SU-DHL-6 (cell line): ENCODE data around the gene OSBP.
"Not testable (repeated sequence)": the region's sequence is repeated elsewhere in the genome, so short reads cannot be mapped to it uniquely, and the experiment has no call there.

Experiments
- H2AFZ ChIP-seq: fragments of 200-600 bp; sonication (generic); 2 replicates; pipeline ENCODE4 v1.6.1; 2014; ENCODE audit warnings: low read depth, mild to moderate bottlenecking, moderate library complexity, mixed read lengths, antibody characterized with exemption, low read length; ENCODE audit not compliant: severe bottlenecking
- H3F3A ChIP-seq: fragments of 200-600 bp; shearing (Covaris generic); 2 replicates; pipeline ENCODE4 v1.6.0; 2016; ENCODE audit warnings: antibody characterized with exemption, mild to moderate bottlenecking; ENCODE audit not compliant: insufficient read depth
- H3K27ac ChIP-seq: fragments of 200-600 bp; sonication (generic); 2 replicates; pipeline ENCODE4 v1.5.1; 2016; ENCODE audit warnings: low read depth, mild to moderate bottlenecking, low read length, moderate library complexity, mixed read lengths
- H3K27me3 ChIP-seq: fragments of 200-600 bp; sonication (generic), shearing (Covaris generic); 2 replicates; pipeline ENCODE4 v1.6.0; 2014; ENCODE audit warnings: mild to moderate bottlenecking, low read length
- H3K36me3 ChIP-seq: fragments of 200-600 bp; sonication (generic); 2 replicates; pipeline ENCODE4 v1.6.1; 2014; ENCODE audit warnings: mild to moderate bottlenecking, low read length, mixed read lengths
- H3K4me2 ChIP-seq: fragments of 300-600, 200-600 bp; shearing (Covaris generic), sonication (generic); 2 replicates; pipeline ENCODE4 v1.6.0; 2014; ENCODE audit warnings: low read length, low read depth, mild to moderate bottlenecking; ENCODE audit not compliant: poor library complexity, severe bottlenecking
- H3K4me3 ChIP-seq: fragments of 200-600 bp; sonication (generic); 2 replicates; pipeline ENCODE4 v1.5.1; 2014; ENCODE audit warnings: antibody characterized with exemption, low read length, mild to moderate bottlenecking, mixed read lengths; ENCODE audit not compliant: insufficient read depth, poor library complexity, severe bottlenecking
- H3K79me2 ChIP-seq: fragments of 200-600 bp; sonication (generic); 2 replicates; pipeline ENCODE4 v1.6.1; 2014; ENCODE audit warnings: mild to moderate bottlenecking, low read length, moderate library complexity; ENCODE audit not compliant: insufficient read depth
- H3K9ac ChIP-seq: fragments of 200-600 bp; sonication (generic); 2 replicates; pipeline ENCODE4 v1.7.0; 2014; ENCODE audit warnings: mild to moderate bottlenecking, low read length
- H3K9me2 ChIP-seq: fragments of 200-600 bp; sonication (generic); replicated peaks from 2 replicates; pipeline ENCODE4 v1.6.1; 2014; ENCODE audit warnings: low read length; ENCODE audit not compliant: insufficient read depth
- H3K9me3 ChIP-seq: fragments of 200-600 bp; sonication (generic); 2 replicates; pipeline ENCODE4 v1.6.1; 2014; ENCODE audit warnings: low read length, mixed read lengths; ENCODE audit not compliant: insufficient read depth
- H4K20me1 ChIP-seq: fragments of 200-600 bp; sonication (generic); 2 replicates; pipeline ENCODE4 v1.6.1; 2014; ENCODE audit warnings: low read depth, mild to moderate bottlenecking, antibody characterized with exemption, low read length, moderate library complexity, mixed read lengths
- EZH2phosphoT487 ChIP-seq: fragments of 200-600 bp; sonication (generic), shearing (Covaris generic); conservative IDR thresholded peaks from 2 replicates; pipeline ENCODE4 v1.6.1; 2018; ENCODE audit warnings: mild to moderate bottlenecking, antibody characterized with exemption, low read length, moderate library complexity, mixed read lengths
- TF ChIP-seq, protein P1 (sequence below): fragments of 200-600 bp; sonication (generic); IDR thresholded peaks from one replicate; pipeline ENCODE4 v1.5.1; 2017; ENCODE audit warnings: antibody characterized with exemption, mild to moderate bottlenecking, low read length, moderate library complexity; ENCODE audit not compliant: insufficient read depth, poor library complexity, severe bottlenecking

Gene OSBP

DNA sequence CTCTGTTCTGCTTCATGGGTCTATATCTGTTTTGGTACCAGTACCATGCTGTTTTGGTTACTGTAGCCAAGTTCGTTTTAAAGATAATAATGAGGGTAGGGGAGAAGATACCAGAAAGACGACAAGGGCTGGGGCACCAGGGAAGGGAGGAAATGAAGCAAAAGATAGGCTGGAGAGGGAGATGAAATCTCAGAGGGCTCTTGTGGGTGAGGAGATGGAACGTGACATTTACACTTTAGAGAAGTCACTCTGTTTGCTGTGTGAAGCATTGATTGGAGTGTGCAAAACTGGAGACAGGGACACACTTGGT, 70.8 kb downstream of the OSBP start:
- Histone ChIP-seq H2AFZ (no peak overlapping the region), H3F3A (peaks cover 11% of the 10 kb centered on the region), H3K4me3 (no peak overlapping the region), H3K27me3 (no peaks in the 10 kb centered on the region), H3K4me2 (no peak overlapping the region), H3K9me3 (no peaks in the 10 kb centered on the region), H4K20me1 (no peaks in the 10 kb centered on the region), H3K27ac (no peak overlapping the region), H3K9me2 (no peaks in the 10 kb centered on the region), H3K9ac (no peak overlapping the region), H3K36me3 (no peaks in the 10 kb centered on the region), H3K79me2 (no peaks in the 10 kb centered on the region)
- TF ChIP-seq, protein P1, sequence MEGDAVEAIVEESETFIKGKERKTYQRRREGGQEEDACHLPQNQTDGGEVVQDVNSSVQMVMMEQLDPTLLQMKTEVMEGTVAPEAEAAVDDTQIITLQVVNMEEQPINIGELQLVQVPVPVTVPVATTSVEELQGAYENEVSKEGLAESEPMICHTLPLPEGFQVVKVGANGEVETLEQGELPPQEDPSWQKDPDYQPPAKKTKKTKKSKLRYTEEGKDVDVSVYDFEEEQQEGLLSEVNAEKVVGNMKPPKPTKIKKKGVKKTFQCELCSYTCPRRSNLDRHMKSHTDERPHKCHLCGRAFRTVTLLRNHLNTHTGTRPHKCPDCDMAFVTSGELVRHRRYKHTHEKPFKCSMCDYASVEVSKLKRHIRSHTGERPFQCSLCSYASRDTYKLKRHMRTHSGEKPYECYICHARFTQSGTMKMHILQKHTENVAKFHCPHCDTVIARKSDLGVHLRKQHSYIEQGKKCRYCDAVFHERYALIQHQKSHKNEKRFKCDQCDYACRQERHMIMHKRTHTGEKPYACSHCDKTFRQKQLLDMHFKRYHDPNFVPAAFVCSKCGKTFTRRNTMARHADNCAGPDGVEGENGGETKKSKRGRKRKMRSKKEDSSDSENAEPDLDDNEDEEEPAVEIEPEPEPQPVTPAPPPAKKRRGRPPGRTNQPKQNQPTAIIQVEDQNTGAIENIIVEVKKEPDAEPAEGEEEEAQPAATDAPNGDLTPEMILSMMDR: no peak
- TF ChIP-seq EZH2phosphoT487: no peak

DNA sequence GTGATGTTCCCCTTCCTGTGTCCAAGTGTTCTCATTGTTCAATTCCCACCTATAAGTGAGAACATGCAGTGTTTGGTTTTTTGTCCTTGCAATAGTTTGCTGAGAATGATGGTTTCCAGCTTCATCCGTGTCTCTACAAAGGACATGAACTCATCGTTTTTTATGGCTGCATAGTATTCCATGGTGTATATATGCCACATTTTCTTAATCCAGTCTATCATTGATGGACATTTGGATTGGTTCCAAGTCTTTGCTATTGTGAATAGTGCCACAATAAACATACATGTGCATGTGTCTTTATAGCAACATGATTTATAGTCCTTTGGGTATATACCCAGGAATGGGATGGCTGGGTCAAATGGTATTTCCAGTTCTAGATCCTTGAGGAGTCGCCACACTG, 71.9 kb downstream of the OSBP start:
- not testable (repeated sequence) for H3K36me3 ChIP-seq, H3K9me2 ChIP-seq, H3K27ac ChIP-seq, H3F3A ChIP-seq, H2AFZ ChIP-seq, H3K9ac ChIP-seq, H3K27me3 ChIP-seq, H4K20me1 ChIP-seq, H3K79me2 ChIP-seq, H3K9me3 ChIP-seq, H3K4me3 ChIP-seq, H3K4me2 ChIP-seq

DNA sequence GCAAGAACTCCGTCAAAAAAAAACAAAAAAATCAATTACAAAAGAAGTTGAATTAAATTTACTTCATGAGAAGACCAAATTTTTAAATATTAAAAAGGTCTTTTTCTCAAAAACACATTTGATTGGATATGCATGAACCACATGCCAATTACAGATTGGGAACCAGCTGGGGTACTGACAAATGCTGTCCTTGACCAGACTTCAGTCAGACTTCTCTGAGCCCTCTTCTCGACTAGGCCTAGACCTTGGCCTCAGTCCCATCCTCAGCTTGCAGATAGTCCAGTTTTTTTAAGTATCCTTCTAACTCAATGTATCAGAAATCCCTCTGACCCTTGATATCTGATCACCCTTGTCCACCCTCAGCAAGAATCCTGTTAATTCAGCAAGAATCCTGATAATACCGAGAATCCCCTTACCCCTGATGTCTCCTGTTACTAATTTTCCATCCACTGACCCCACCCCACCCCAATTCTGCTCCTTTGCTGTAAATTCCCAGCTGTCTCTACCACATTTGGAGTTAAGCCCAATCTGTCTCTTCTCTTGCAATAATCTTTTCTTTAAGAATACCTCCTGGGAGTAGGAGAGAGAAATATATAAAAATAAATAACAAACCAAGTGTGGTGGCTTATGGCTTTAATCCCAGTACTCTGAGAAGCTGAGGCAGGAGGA, 73.3 kb downstream of the OSBP start:
- Histone ChIP-seq H3F3A (no peaks in the 10 kb centered on the region), H3K9me3 (no peaks in the 10 kb centered on the region), H3K27me3 (no peaks in the 10 kb centered on the region), H3K36me3 (no peaks in the 10 kb centered on the region), H3K79me2 (no peaks in the 10 kb centered on the region), H2AFZ (no peak overlapping the region), H3K9ac (no peak overlapping the region), H3K4me2 (no peak overlapping the region), H3K27ac (no peak overlapping the region), H3K9me2 (no peaks in the 10 kb centered on the region), H4K20me1 (no peaks in the 10 kb centered on the region), H3K4me3 (no peak overlapping the region)
- TF ChIP-seq EZH2phosphoT487: no peak
- TF ChIP-seq, protein P1: no peak

DNA sequence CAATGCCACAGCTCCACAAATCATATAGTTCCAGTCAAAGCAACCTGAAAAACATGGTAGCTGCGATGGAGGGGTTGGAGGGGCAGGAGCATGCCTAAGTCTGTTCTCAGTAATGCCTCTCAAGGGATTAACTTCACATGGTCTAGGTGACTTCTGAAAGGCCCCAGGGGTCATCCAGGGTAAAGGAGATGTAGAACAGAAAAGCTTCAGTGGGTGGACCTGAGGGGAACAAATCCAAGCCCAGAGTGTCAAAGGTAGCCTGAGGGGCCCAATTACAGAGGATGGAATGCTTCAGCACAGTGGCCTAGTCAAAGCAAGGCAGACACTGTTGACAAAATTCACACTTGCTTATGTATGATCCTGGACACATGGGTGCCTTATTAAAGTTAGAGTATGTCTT, 80.9 kb downstream of the OSBP start:
- no peak overlapping the region for H3K4me3 ChIP-seq
- H3F3A ChIP-seq: no peaks in the 10 kb centered on the region
- H3K9me3 ChIP-seq: no peaks in the 10 kb centered on the region
- no peaks in the 10 kb centered on the region for H3K27me3 ChIP-seq
- no peaks in the 10 kb centered on the region for H3K79me2 ChIP-seq
- no peaks in the 10 kb centered on the region for H3K9me2 ChIP-seq
- H2AFZ ChIP-seq: no peak overlapping the region
- H4K20me1 ChIP-seq: no peaks in the 10 kb centered on the region
- no peak overlapping the region for H3K9ac ChIP-seq
- H3K27ac ChIP-seq: no peak overlapping the region
- no peak for TF ChIP-seq EZH2phosphoT487
- TF ChIP-seq, protein P1: no peak
- no peaks in the 10 kb centered on the region for H3K36me3 ChIP-seq
- H3K4me2 ChIP-seq: no peak overlapping the region
